GM19238 (cell line): ENCODE measurements around the gene XRCC6.
A peak's percentile ranks its signal among the peaks of the same experiment; 100 is the strongest.
"Not testable (repeated sequence)": the region's sequence is repeated elsewhere in the genome, so short reads cannot be mapped to it uniquely, and the experiment has no call there.

Experiments
- DNase-seq: peaks from one replicate; pipeline ENCODE4 v3.0.0; 2011; ENCODE audit warnings: low spot score; ENCODE audit not compliant: insufficient read length

The XRCC6 gene

DNA sequence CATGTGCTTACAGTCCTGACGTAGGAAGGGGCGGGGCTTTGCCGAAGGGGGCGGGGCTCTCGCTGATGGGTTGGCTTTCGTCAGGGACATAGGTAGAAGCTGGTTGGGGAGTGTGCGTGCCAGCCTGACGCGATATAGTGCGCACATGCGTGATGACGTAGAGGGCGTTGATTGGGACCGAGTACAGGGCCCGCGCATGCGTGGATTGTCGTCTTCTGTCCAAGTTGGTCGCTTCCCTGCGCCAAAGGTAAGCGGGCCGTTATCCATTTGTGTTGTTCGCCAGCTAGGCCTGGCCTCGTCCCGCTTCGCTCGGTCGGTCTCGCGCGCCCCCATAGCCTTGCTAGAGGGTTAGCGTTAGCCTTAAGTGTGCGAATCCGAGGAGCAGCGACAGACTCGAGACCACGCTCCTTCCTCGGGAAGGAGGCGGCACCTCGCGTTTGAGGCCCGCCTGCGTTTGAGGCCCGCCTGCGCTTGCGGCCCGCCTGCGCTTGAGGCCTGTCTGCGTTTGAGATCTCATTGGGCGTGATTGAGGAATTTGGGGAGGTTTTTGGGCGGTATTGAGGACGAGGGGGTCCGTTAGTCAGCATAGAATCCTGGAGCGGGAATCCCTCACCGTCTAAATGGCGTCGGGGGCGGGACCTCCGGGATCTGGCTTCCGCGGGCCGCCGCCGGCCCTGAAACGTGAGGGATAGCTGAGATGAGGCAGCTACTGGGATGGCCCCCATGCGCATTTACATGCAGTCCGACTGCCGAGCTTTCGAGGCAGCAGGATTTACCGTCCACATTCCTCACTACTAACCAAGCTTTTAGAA is at the start of gene XRCC6:
Gene XRCC6, plus strand, starts transcription at position 197 of the 812 bp plus-strand sequence. CDS start 710 bp downstream, outside the sequence.
- peak; percentile 98 for DNase-seq

DNA sequence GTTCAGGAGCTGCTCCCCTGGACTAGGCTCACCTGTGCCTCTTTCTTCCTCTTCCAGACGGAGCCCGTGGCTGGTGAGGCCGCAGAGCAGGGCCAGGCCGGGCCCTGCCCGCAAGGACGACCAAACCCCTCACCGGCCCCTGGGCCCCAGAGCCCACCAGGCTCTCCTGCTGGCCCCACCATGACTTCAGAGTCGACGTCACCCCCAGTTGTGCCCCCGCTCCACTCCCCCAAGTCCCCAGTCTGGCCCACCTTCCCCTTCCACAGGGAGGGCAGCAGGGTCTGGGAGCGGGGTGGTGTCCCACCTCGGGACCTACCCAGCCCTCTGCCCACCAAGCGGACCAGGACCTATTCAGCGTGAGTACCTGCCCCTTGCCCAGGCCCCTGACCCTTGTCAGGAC is 49.3 kb upstream of the XRCC6 start:
- DNase-seq: no peak

DNA sequence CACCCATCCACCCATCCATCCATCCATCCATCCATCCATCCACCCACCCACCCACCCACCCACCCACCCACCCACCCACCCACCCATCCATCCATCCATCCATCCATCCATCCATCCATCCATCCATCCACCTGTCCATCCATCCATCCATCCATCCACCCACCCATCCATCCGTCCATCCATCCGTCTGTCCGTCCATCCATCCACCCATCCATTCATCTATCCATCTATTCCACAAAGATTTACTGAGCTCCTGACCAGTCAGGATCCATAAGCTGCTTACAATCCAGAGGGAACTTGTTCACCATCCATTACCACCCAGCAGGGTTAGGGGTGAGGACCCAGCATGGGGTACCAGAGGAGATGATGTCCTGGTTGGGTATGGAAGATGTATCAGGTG is 48.8 kb upstream of the XRCC6 start:
- not testable (repeated sequence) for DNase-seq

GRCh38 chr22:41573677-41574076 is 47.4 kb upstream of the XRCC6 start:
- DNase-seq: no peak

DNA sequence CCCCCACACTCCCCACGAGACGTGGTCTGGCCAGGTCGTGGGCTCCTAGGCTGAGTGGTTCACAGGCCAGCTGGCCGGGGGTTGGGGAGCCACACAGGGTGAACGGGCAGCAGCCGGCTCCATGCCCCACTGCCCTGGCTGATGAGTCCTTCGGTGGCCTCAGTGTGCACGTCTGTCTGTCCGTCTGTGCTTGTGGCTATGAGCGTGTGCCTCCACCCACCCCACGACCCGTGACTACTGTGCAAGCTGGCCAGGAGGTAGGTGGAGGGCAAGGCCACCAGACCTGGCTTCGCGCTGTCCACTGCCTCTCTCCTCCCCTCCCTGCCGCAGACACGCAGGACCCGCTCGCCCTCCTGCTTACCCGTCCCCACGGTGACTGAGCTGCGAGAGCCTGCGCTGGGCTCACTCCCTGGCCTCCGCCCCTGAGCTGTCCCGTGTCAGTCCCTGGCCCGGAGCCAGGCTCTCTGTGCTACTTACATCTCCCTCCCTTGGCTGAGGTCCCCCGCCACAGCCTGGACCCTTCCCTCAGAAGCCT is 46.2 kb upstream of the XRCC6 start:
- no peak for DNase-seq

DNA sequence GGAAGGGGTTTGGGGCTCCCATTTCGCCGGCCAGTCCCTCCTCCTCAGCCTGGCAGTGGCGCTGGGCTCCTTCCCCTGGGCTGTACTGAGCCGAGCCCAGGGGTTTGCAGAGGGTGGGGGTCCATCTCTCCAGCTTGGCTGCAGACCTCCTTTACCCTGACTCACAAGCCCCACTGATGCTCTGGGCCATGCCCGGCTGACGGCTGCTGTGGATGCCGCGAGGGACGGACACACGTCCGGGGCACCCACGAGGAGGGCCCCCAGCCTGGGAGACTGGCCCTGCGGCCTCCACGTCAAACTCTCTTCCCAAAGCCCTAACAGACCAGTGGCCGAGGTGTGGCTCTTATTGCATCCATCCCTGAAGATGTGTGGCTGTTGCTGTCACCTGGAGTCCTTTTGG is 45.6 kb upstream of the XRCC6 start:
- DNase-seq: no peak

DNA sequence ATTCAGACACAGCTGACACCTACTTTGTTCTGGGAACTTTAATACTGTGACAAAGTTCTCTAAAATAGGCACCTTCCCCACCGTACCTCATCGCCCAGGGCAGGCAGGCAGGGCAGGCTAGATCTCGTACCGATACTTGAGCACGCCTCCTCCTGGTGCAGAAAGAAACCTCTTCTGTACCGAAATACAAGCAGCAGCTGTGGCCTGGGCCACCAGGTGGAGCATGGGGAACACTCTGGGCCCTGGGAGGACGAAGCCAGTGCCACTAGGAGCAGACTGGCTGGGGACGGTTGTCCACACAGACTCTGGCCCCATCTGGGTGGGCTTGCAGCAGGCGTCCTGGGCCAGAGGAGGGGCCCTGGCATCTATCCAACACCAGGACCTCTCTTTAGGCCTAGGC is 44.2 kb upstream of the XRCC6 start:
- DNase-seq: no peak

DNA sequence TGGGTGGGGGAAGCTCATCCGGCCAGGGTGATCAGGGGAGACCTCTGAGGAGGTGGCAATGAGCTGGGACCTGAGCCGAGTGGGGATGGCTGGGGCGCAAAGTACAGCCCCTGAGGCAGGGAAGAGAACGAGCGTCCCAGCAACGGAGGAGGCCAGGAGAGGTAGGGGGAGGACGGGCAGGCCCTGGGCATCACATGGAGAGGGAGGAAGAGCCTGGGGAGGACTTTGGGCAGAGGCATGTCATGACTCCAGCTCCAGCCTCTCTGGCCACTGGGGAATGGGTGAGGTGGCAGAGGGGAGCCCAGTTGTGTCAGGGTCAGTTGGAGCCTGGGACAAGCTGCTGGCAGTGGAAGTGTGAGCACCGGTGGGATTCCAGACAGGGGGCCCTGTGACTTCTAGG is 43.0 kb upstream of the XRCC6 start:
- DNase-seq: no peak

DNA sequence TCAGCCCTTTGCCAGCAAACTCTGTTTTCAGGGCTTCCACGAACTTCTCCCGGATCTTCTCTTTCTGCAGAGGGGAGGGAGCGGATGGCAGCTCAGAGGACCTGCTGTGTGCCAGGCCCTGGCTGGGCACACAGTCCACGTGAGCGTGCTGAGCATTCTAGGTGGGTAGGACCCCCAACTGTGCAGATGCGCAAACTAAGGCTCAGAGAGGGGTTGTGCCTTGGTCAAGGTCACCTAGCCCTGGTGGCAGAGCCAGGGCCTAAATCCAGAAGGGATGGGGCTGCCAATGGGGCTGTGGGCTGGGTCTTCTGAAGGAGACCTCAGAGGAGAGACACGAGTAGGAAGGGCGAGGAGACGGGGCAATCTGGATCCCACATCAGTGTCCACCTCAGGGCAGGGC is 42.3 kb upstream of the XRCC6 start:
- DNase-seq: no peak

- no peak for DNase-seq
Observed at GRCh38 chr22:41579297-41579996, 41.6 kb upstream of the XRCC6 start.

GRCh38 chr22:41579997-41580355 is 41.1 kb upstream of the XRCC6 start:
- DNase-seq: no peak

GRCh38 chr22:41582694-41583093 is 38.4 kb upstream of the XRCC6 start:
- DNase-seq: no peak

DNA sequence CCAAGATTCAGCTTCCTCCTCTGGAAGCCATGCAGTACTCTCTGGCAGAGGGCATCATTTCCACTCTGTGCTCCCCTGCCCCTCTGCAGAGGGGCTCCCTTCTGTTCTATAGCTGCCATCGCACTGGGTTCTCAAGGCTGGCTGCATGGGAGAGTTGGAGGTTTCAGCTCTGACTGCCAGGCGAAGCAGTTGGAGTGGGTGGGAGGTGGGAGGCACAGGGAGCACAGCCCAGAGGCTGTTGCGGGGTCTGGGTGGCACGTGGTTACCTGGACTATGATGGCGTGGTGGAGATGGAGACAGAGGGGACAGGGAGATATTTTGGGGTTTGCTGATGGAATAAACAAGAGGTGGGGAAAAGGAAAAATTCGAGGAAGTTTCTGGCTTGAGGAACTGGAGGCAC is 36.2 kb upstream of the XRCC6 start:
- DNase-seq: no peak

DNA sequence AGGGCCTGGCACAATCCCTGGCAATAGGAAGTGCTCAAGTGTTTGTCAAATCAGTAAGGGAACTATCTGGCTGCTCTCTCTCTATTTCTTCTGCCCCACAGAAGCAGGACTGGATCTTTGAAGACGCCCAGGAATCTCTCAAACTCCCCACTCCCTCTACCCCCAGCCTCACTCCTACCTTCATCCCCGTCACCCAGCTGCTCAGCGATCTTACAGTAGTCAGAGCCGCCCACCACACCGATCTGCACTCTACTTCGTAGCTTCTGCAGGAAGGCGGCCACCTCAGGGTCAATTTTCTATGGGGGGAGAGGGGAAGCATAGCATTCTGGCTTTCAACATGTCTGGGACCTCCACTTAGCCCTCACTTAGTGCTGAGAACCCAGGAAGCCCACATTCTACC is 35.2 kb upstream of the XRCC6 start:
- DNase-seq: no peak

GRCh38 chr22:41587347-41587723 is 33.8 kb upstream of the XRCC6 start:
- no peak for DNase-seq

- DNase-seq: peak; percentile 100
Observed at GRCh38 chr22:41589391-41590241, 31.5 kb upstream of the XRCC6 start, which contains the start of gene PMM1. PMM1 (minus strand) TSS chr22:41589840; CDS start chr22:41589805, 35 bp downstream.

DNA sequence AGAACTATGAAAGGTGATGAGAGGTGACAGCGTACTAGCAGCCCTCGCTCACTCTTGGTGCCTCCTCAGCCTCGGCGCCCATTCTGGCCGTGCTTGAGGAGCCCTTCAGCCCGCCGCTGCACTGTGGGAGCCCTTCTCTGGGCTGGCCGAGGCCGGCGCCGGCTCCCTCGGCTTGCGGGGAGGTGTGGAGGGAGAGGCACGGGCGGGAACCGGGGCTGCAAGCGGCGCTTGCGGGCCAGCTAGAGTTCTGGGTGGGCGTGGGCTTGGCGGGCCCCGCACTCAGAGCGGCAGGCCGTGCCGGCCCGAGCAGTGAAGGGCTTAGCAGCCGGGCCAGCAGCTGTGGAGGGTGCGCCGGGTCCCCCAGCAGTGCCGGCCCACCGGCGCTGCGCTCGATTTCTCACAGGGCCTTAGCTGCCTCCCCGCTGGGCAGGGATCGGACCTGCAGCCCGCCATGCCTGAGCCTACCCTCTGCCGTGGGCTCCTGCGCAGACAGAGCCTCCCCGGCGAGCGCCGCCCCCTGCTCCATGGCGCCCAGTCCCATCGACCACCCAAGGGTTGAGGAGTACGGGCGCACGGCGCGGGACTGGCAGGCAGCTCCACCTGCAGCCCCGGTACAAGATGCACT is 27.6 kb upstream of the XRCC6 start:
- not testable (repeated sequence) for DNase-seq

DNA sequence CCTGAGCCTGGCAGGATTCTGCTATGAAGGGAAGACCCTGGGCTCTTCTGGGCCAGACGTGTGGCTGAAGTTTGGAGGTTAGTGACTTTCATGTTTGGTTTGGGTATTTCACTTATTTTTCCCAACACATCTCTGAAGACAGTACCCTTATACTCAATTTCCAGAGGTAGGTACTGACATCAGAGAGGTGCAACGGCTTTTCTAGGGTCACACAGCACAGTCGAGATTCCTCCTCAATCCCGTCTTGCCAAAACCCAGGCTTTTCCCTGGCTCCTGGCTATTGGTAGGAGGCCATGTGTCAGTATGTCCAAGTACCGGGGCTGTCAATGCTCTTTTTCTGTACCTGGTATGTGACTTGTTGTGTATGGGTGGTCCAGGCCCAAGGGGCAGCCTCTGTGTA is 25.4 kb upstream of the XRCC6 start:
- no peak for DNase-seq

DNA sequence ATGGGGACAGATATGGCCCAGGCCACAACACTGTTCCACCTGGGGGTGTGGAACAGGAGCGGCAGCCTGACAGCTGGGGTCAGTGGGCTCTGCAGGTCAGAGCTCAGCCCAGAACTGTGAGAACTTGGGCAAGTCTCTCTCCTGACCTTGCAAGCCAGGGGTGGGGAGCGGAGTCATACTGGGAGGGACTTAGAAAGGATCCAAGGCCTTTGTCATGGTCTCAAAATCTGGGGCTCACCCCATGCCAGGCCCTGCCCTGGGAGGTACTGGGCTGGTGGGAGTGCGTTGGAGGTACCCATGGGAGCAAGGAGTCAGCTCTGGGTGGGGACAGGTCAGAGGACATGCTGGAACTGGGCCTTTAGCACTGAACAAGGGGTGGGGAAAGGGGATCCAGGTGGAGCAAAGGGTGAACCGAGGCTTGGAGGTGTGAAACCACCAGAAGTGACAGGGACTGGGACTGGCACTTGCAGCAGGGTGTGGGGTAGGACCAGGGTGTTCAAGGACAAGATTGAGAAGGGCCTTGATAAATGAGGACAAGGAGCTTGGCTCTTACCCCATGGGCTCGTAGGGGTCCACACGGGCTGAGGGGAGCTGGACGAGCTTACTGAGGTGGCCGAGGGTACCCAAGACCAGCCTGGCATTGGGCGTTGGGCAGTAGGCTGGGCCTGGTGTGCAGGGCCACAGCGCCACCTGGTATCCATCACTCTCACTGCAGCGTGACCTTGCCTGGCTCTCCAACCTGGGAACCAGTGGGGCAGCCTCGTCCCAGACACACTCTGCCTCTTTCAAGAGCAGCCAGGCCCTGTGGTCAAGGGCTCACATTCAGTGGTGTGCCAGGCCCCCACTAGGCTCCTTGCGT is 24.1 kb upstream of the XRCC6 start:
- DNase-seq: no peak

- no peak for DNase-seq
Observed at GRCh38 chr22:41597635-41597953, 23.5 kb upstream of the XRCC6 start.
